Stimulated activated CD8-positive, alpha-beta memory T cell treated with anti-CD3 and anti-CD28 coated beads, Interleukin-15, amount 100 ng/mL, for 24 hours (primary cell): ENCODE measurements around the gene ASB18.

Source experiments
- DNase-seq: peaks from one replicate; pipeline ENCODE4 v3.0.0-alpha.2; 2020; ENCODE audit warnings: low read depth

The ASB18 gene

DNA sequence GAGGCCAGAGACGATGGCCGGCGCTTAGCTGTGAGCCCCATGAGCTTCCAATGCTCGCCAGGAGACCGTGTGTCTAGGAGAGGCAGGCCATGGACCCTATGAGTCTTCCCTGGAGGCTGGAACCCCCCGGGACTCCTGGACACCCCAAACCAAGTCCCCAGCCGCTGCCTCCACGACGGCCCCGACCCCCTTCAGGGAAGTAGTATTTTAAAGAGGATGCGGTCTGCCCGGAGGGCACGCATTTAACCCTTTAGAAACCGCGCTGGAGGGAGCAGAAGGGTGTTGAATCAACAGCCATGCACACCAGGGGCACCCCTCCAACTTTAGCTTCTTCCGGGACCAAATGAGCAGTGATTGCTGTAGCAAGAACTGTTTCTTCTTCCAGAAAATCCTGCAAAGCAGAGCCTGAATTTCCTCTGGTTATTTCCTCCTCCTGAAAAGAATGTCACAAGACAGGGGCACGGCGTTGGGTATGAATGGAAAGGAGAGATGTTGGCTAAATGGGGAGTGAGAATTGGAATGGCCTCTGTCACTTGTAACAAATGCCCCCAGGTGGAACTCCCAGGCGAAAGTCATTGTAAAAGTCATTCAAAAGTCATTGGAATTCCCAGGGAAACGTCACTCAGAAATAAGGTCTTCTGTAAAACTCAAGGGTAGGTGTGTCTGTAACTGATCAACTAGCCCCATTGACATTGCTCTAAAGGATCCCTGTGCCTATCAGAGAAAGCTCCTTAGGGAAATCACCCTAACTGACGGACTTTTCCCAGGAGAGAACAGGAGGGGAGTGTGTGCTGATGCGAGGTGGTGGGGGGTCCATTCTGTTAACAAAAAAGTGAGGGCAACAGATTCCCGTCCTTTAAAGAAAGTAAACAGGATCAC, 90.2 kb downstream of the ASB18 start:
- no peak for DNase-seq

- no peak for DNase-seq
Observed at GRCh38 chr2:236173036-236173728, 91.0 kb downstream of the ASB18 start.

GRCh38 chr2:236172255-236173035, 91.8 kb downstream of the ASB18 start:
- no peak for DNase-seq

DNA sequence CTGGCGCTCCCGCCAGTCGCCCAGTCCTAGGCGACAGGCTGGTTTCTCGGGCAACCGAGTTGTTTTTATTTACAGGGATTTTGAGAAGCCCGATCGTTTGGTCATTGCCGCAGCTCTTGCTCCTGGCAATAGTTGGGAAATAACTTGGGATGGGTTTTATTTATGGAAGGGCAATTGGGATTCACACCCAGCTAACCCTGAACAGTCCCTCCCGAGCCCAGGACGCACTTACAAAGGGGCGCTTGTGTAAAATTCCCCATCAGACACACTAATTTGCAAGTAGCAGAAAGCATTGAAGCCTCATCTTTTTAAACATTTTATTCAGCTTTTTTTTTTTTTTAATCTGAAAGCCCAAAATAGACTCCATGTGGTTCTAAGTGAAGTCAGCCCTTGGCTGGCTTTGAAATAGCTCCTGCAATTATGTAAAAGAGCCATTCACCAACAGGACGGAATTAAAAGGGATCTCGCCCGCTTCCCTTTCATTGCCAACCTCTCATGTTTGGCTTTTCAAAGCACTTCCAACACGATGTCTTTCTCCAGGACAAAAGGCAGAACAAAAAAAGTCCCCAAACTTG, 92.4 kb downstream of the ASB18 start:
- no peak for DNase-seq

- DNase-seq, result no peak
Observed at GRCh38 chr2:236171181-236171679, 93.0 kb downstream of the ASB18 start.

DNA sequence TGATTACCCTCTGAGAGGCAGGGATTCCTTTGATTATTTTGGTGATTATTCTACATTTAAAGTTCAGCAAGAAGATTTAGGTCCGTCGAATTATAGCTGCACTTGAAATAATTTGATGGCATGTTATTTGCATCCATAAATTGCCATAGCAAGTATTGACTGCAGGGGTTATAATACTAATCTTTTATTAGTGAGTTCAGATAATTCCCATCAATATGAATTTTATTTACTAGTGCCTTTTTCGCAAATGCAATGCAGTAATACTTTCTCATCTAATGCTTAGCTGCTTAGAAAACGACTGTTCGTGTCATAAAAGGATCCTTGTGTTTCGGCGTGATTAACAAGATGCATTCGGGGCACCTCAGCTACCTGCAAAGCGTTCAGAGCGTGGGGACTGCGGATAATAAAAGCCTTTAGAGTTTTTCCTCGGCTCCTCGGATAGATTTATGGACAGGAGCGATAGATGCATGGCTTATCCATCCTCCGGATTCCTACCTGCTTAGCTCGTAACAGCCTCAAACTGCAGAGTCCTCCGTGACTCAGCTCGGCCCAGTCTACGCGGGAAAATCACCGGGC, 93.5 kb downstream of the ASB18 start:
- DNase-seq, result no peak

DNA sequence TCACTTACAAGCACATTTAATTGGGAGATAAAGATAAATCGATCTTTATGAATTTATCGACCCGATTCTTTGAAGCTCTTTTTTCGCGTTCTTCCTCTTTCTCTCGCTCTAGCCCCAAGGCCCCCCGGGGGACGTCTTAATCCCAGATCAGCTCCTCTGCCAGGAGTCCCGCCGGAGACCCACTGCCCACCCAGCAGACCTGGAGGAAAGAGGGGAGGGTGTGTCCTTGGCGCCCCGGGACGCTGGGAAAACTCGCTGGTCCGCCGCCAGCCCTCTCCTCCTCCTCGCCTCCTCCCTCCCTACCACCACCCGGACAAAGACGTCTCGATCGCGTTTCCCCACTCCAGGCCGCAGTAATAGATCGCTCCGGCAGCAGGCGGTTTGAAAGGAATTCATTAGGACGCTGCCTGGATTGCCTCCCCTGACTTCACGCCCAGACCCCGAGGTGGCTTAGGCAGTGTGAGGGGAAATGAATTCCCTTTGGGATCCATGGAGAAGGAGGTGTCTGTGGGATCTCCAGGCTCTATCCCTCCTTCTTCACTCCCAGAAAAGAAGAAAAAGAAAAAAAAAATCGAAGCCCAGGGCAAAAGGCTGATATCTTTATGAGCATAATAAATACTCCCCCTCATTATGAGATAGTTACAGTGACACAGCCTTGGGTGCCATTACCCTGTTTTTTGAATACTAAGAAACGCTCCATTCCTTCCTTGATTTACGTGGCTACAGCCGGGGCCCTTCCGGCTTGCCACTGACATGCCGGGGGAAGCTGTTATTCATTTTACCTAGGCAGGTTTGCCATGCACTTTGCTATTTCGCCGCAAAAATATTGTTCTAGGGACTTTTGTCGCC, 94.2 kb downstream of the ASB18 start:
- DNase-seq, result no peak

GRCh38 chr2:236169151-236169721, 95.0 kb downstream of the ASB18 start:
- DNase-seq, result no peak

- no peak for DNase-seq
Observed at GRCh38 chr2:236168110-236169080, 95.8 kb downstream of the ASB18 start, which contains the start of gene GBX2. Gene GBX2, minus strand, starts transcription at chr2:236168386. Its CDS starts 415 bp downstream, at chr2:236167971.

- DNase-seq, result no peak
Observed at GRCh38 chr2:236167297-236168109, 96.7 kb downstream of the ASB18 start.

GRCh38 chr2:236166796-236167296, 97.4 kb downstream of the ASB18 start:
- DNase-seq, result no peak

DNA sequence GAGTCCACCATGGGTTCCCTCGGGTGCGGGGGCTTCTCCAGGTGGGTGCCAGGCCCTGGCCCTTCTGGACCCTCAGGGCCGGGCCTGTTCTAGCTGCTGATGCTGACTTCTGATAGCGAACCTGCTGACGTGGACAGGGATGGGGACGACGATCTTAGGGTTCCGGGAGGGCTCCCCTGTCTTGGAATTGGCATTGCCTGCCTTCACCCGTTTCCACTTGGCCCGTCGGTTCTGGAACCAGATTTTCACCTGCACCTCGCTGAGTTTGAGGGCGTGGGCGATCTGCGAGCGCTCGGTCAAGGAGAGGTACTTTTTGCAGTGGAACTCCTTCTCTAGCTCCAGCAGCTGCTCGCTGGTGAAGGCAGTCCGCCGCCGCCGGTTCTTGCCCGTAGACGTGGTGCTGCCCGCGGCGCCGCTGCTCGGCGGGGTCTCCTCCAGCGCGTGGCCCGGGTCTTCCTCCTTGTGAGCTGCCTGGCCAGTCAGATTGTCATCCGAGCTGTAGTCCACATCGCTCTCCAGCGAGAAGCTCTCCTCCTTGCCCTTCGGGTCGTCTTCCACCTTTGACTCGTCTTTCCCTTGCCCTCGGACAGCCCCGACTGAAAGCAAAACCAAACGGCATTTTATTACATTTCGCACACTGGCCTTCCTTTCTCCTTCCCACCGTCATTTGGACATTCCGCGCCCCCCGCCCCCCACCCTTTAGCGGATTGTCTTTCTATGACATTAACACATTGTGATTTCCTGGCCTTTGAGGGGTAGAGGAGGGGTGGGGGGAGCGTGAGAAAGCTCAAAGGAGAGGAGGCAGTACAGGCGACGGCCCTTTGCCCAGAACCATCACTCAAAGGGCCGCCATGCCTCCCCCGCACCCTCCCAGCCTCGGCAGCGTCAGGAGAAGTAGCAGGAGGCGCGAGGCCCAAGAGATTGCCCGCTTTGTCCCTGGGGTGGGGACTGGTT, 98.1 kb downstream of the ASB18 start:
- DNase-seq, result no peak

DNA sequence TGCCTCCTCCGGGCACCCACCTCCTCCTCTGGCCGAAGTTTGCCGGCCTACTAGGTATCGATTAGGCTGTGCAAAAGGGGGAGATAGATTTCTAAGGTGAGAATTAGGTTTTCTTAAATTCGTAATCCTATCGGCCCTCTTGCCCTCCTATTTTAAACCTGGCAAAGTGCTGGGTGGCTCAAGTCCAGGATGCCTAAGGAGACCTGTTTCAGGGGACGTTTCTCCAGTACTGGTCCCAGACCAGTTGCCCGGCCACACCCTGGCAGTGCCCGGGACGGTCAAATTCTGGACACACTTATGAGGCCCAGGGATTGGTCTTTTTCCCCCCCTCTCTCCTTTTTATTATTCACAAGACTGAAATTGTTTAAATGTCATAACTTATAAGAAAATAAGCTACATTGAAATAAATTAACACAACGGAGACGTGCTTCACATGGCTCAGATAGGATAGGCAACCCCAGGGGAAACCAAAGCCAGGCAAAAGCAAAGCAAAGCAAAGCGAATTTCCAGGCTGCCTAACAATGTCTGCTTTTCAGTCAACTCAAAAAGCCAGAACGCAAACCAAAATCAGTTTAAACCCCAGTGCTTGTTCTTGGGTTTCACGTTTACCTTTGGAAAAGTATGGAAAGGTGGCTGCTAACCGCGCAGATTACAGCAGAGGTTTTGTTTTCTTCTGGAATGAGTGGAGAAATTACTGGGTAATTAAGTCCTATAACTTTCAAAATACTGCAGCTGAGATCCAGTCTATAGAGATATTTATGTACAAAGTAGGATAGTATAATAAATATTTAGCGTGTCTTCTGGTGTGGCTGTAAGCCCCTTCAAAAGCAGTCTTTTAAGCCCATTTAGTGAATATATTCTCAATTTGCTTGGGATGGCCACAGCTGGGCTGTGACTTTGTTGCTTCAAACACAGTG, 99.0 kb downstream of the ASB18 start:
- no peak for DNase-seq

DNA sequence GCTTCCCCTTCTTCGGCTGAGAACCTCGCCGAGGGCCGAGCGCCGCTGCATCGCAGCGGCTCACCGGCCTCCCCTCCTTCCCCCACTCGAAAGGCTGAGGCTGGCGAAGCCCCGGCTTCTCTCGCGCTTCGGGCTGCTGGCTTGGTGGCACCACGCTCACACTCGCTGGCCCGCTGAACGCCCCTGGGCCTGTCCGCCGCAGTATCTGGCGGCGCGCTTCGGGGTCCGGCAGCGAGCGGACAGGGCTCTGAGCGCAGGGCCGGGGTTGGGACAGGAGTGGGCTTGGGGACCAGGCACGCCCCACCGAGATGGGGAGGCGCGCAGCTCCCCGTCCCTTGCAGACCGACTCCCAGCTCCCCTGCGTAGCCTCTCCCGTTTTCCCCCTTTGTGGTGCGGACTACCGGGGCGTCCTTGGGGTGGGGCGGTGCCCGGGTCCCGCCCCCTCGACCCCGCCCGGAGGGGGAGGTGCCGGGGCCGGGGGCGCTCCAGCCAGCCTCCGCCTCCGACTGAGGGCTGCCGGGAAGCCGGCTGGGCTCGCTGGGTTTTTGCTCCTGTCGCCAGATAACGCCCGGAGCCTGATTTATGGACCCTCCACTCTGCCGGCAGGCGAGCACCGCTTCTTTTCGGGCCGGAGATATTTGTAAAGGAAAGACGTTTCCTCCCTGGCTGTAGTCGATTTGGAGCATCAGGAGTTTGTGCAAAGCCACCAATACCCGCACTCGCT, 99.8 kb downstream of the ASB18 start:
- no peak for DNase-seq
